Panc1 (cell line): ENCODE data around the gene CFAP119. TPM values are rescaled to one million over a fixed set of nuclear protein-coding genes. Genes with fewer than 3 reads are reported as not detected.
"Not testable (repeated sequence)": the region's sequence is repeated elsewhere in the genome, so short reads cannot be mapped to it uniquely, and the experiment has no call there.

Experiments used
- ATAC-seq: fragments of 200-7000 bp; cut with Tn5 transposase; 2 replicates; pipeline ENCODE4 v1.9.1; 2020; ENCODE audit warnings: mild to moderate bottlenecking, moderate library complexity
- Bru-seq: library from RNA; stranded (reverse); fragments of 400-500 nt; gene quantifications from one replicate; lab custom pipeline; 2021; lab: Mats Ljungman, UMichigan
- BruChase-seq, 2 experiments: library from RNA; stranded (reverse); fragments of 400-500 nt; gene quantifications; one replicate each; lab custom pipeline; 2021; lab: Mats Ljungman, UMichigan
- BruUV-seq: library from RNA; stranded (reverse); fragments of 400-500 nt; replicated peaks from 2 replicates; lab custom pipeline; 2021; lab: Mats Ljungman, UMichigan
- CTCF ChIA-PET: fragments of 300-600 bp; sonication (Branson Sonifier 250); formaldehyde crosslinking; loops from one replicate; lab custom pipeline; 2022; ENCODE audit warnings: antibody characterized with exemption; lab: Charles Lee
- POLR2A ChIA-PET: fragments of 300-600 bp; sonication (Branson Sonifier 250); formaldehyde crosslinking; loops from one replicate; lab custom pipeline; 2022; ENCODE audit warnings: antibody characterized with exemption; lab: Charles Lee
- DNase-seq: peaks from one replicate; pipeline ENCODE4 v3.0.0-alpha.2; 2010; ENCODE audit warnings: low read depth, low spot score
- H3K27ac ChIP-seq: 2 replicates; pipeline ENCODE4 v1.5.1; 2011; ENCODE audit warnings: mild to moderate bottlenecking, low read length, inconsistent platforms
- H3K27me3 ChIP-seq: fragments of 200-500 bp; sonication (Bioruptor generic); 2 replicates; pipeline ENCODE4 v1.6.0; 2014; ENCODE audit warnings: low read length, inconsistent platforms; ENCODE audit not compliant: control insufficient read depth, insufficient read depth
- H3K36me3 ChIP-seq: fragments of 200-500 bp; sonication (Bioruptor generic); 2 replicates; pipeline ENCODE4 v1.5.1; 2014; ENCODE audit warnings: inconsistent platforms, mild to moderate bottlenecking, low read length, moderate library complexity; ENCODE audit not compliant: control insufficient read depth, insufficient read depth
- H3K4me1 ChIP-seq: 2 replicates; pipeline ENCODE4 v1.5.1; 2011; ENCODE audit warnings: inconsistent platforms, mild to moderate bottlenecking, low read length, moderate library complexity; ENCODE audit not compliant: control insufficient read depth, insufficient read depth
- H3K4me3 ChIP-seq, 2 experiments: 2 replicates each; pipeline ENCODE4 v1.5.1; 2011 to 2012; ENCODE audit warnings: low read depth in 2 of 2, low read length in 2 of 2, mild to moderate bottlenecking in 2 of 2, inconsistent platforms in 1 of 2, moderate library complexity in 1 of 2
- H3K9me3 ChIP-seq: fragments of 200-500 bp; sonication (Bioruptor generic); 2 replicates; pipeline ENCODE4 v1.5.1; 2014; ENCODE audit warnings: low read depth, mild to moderate bottlenecking, inconsistent platforms, low read length, moderate library complexity; ENCODE audit not compliant: control insufficient read depth, insufficient read depth
- POLR2AphosphoS5 ChIP-seq: IDR thresholded peaks from 2 replicates; pipeline ENCODE4 v1.6.1; 2012; ENCODE audit warnings: mild to moderate bottlenecking, low read depth, low read length, moderate library complexity
- SIN3A ChIP-seq: IDR thresholded peaks from 2 replicates; pipeline ENCODE4 v1.6.1; 2012; ENCODE audit warnings: low read depth, mild to moderate bottlenecking, low read length, moderate library complexity, borderline replicate concordance; ENCODE audit not compliant: insufficient read depth
- TCF7L2 ChIP-seq: IDR thresholded peaks from 2 replicates; pipeline ENCODE4 v1.6.1; 2011; ENCODE audit warnings: mild to moderate bottlenecking, low read depth, low read length, inconsistent platforms
- in situ Hi-C: cut with HindIII; loops from 2 replicates; pipeline ENCODE4 v1.10.0; 2016; ENCODE audit warnings: low sequenced_read_pairs, low pct_unique_long_range_greater_than_20kb
- intact Hi-C: fragments of 100-400 bp; cut with micrococcal nuclease; formaldehyde crosslinking; loops from one replicate; pipeline ENCODE4 v1.10.0; 2022; ENCODE audit not compliant: unreplicated experiment
- long read RNA-seq: library from polyadenylated mRNA; unstranded; transcript quantifications from one replicate; pipeline ENCODE4 v2.0.0, GENCODE V29; 2021; ENCODE audit not compliant: unreplicated experiment
- polyA plus RNA-seq: library from polyadenylated mRNA; unstranded; fragments of >200 nt; gene quantifications from one replicate; pipeline ENCODE4 v1.2.1, GENCODE V29; 2012; ENCODE audit warnings: missing spikeins; ENCODE audit not compliant: insufficient read length
- total RNA-seq: library from RNA; stranded (reverse); gene quantifications from one replicate; pipeline ENCODE4 v1.2.1, GENCODE V29; 2021; ENCODE audit not compliant: unreplicated experiment
- TF ChIP-seq, protein P1 (sequence below): fragments of 450-650 bp; IDR thresholded peaks from 2 replicates; pipeline ENCODE4 v1.5.1; 2017; ENCODE audit warnings: mild to moderate bottlenecking

CFAP119 gene
- total RNA-seq (21.0 TPM), Bru-seq, nascent RNA (percentile 57 among the genes with signal in this experiment), BruChase-seq, experiment 1, labeled RNA remaining after a 2-hour chase (percentile 59 among the genes with signal in this experiment), BruChase-seq, experiment 2, labeled RNA remaining after a 6-hour chase (percentile 58 among the genes with signal in this experiment)
- polyA plus RNA-seq, result 13.2 TPM
- long read RNA-seq, partial matches to known transcripts, result 1 of 14 reads
- long read RNA-seq, other reads (novel, unspliced or antisense), result 13 of 14 reads

DNA sequence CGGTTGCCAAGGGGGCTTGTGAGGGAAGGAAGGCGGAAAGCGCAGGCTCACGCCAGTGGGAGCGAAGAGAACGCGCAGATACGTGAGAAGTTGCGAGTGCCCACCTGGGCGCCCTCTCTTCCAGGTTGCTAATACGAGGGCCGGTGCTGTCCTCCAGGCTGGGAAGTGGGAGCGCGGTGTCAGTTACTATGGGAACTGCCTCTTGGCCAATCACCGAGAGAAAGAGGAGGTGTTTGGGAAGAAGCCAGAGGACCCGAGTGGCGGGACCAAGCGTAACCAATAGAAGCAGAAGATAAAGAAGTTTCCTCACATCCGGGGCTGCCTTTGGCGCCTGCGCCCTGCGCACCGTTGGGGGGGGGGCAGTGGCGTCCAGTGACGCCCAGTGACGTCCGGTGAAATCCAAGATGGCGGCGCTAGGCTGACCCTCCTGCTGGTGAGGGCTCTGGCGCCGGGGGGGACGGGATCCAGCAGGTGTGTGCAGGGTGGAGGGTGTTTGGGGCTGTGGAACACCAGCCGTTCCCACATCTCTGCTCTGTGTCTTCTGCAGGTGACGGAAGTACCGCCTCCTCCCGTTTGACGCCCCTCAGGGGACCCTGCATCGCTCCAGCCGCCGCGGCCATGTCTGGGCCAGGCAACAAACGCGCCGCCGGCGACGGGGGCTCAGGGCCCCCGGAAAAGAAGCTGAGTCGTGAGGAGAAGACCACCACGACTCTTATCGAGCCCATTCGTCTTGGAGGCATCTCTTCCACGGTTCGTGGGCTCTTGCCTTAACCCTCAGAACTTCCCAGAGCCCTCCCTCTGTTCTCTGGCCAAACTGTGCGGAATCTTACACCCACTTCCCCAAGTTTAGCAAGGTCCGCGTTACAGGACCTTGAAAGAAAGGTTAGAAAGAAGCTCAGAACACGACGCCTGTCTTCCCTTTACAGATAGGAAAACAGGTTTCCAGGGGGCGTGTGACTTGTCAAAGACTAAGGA, at the start of gene CFAP119, which contains the start of gene RNF40:
Gene CFAP119 (minus strand): TSS at position 135 of the 975 bp plus-strand sequence. CDS start 314 bp downstream, outside the sequence.
Gene RNF40 (plus strand): TSS at position 395 of the 975 bp plus-strand sequence. CDS start 224 bp downstream, at position 619.
- Histone ChIP-seq H3K4me3 (peak within 1 kb of the TSS; percentile 98), H3K27ac (peak within 1 kb of the TSS; percentile 92), H3K4me1 (peaks cover 25% of the 10 kb centered on the region), H3K36me3 (peaks cover 22% of the 10 kb centered on the region), H3K27me3 (no peaks in the 10 kb centered on the region), H3K9me3 (no peaks in the 10 kb centered on the region)
- in situ Hi-C loops (no loop called here), intact Hi-C loops (no loop called here)
- TSS peak; percentile 74 for BruUV-seq
- DNase-seq (peak; percentile 95), ATAC-seq (peak; percentile 96)
- TF ChIP-seq TCF7L2, result no peak
- peak; percentile 83; the same call in 1 of the 2 replicates for TF ChIP-seq POLR2AphosphoS5
- peak; percentile 97 for TF ChIP-seq SIN3A
- TF ChIP-seq, protein P1, sequence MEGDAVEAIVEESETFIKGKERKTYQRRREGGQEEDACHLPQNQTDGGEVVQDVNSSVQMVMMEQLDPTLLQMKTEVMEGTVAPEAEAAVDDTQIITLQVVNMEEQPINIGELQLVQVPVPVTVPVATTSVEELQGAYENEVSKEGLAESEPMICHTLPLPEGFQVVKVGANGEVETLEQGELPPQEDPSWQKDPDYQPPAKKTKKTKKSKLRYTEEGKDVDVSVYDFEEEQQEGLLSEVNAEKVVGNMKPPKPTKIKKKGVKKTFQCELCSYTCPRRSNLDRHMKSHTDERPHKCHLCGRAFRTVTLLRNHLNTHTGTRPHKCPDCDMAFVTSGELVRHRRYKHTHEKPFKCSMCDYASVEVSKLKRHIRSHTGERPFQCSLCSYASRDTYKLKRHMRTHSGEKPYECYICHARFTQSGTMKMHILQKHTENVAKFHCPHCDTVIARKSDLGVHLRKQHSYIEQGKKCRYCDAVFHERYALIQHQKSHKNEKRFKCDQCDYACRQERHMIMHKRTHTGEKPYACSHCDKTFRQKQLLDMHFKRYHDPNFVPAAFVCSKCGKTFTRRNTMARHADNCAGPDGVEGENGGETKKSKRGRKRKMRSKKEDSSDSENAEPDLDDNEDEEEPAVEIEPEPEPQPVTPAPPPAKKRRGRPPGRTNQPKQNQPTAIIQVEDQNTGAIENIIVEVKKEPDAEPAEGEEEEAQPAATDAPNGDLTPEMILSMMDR, result no peak
- ChIA-PET CTCF (no interaction called here), POLR2A (interaction anchor here (0.5 kb wide), 1 partner anchor 45 kb away, joined by 6 read pairs; no protein-coding TSS in a partner anchor)

DNA sequence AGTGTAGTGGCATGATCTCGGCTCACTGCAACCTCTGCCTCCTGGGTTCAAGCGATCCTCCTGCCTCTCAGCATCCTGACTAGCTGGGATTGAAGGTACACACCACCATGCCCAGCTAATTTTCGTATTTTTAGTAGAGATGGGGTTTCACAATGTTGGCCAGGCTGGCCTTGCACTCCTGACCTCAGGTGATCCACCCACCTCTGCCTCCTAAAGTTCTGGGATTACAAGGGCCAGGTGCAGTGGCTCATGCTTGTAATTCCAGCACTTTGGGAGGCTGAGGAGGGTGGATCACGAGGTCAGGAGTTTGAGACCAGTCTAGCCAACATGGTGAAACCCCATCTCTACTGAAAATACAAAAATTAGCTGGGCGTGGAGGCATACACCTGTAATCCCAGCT, 47.8 kb upstream of the CFAP119 start:
- intact Hi-C loops, BruUV-seq, ATAC-seq, H3K4me1 ChIP-seq, CTCF ChIA-PET, POLR2A ChIA-PET, in situ Hi-C loops, H3K36me3 ChIP-seq, H3K27me3 ChIP-seq, H3K9me3 ChIP-seq, H3K4me3 ChIP-seq, H3K27ac ChIP-seq, DNase-seq: not testable (repeated sequence)

DNA sequence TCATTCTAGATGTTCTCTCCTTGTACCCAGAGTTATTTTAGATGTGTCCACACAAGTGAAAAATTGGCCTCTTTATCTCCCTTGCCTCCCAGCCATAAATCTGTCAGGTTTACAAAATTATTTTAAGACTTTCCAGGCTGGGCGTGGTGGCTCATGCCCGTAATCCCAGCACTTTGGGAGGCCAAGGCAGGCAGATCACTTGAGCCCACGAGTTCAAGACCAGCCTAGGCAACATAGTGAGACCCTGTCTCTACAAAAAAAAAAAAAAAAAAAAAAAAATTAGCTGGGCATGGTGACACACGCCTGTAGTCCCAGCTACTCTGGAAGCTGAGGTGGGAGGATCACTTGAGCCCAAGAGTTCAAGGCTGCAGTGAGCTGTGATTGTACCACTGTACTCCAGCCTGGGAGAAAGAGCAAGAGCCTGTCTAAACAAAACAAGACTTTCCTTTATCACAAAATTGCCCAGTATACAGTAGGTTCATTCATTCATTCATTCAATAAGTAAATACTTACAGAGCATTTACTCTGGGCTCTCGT, 47.1 kb upstream of the CFAP119 start:
- intact Hi-C loops, POLR2A ChIA-PET, H3K9me3 ChIP-seq, H3K27ac ChIP-seq, BruUV-seq, in situ Hi-C loops, H3K4me1 ChIP-seq, H3K27me3 ChIP-seq, ATAC-seq, H3K4me3 ChIP-seq, DNase-seq, H3K36me3 ChIP-seq: not testable (repeated sequence)
- CTCF ChIA-PET, result interaction anchor here (0.6 kb wide), 1 partner anchor 25 kb away, joined by 3 read pairs; no protein-coding TSS in a partner anchor
